MM.1S (cell line): ENCODE data around the gene NBDY.
A peak's percentile ranks its signal among the peaks of the same experiment; 100 is the strongest.

Experiments used
- CTCF ChIP-seq: fragments of 300-600 bp; sonication (generic); IDR thresholded peaks from 2 replicates; pipeline ENCODE4 v1.5.1; 2016; ENCODE audit warnings: antibody characterized with exemption, low read length, mixed read lengths
- EZH2 ChIP-seq: fragments of 300-600 bp; sonication (generic); optimal IDR thresholded peaks from 2 replicates; pipeline ENCODE3; 2017; ENCODE audit warnings: low read depth, mild to moderate bottlenecking, antibody characterized with exemption, low read length, mixed read lengths
- EZH2phosphoT487 ChIP-seq: fragments of 300-600 bp; sonication (generic); IDR thresholded peaks from 2 replicates; pipeline ENCODE4 v1.6.1; 2018; ENCODE audit warnings: antibody characterized with exemption, low read length

- TF ChIP-seq CTCF: peak; percentile 31
- TF ChIP-seq EZH2: no peak
- TF ChIP-seq EZH2phosphoT487: no peak
Observed at GRCh38 chrX:56783450-56783831, 54.4 kb downstream of the NBDY start.
